Activated T-helper 2 cell treated with anti-CD3 and anti-CD28 coated beads, Interferon-gamma antibody, Interleukin-2, Interleukin-4, amounts not matched to agents 10 μg/mL and 5 μg/mL and 100 μg/mL, durations not matched to agents 14 hours and 24 hours and 36 hours (primary cell): Measurements from ENCODE around the gene LRRC14B. TPM values are rescaled to one million over a fixed set of nuclear protein-coding genes. Genes with fewer than 3 reads are reported as not detected.
"Not testable (repeated sequence)": the region's sequence is repeated elsewhere in the genome, so short reads cannot be mapped to it uniquely, and the experiment has no call there.

Experiments used
- DNase-seq: peaks from one replicate; pipeline ENCODE4 v3.0.0; 2021; ENCODE audit warnings: low spot score
- H3K27ac Mint-ChIP-seq: one replicate; pipeline ENCODE4 v1.8.0; 2021; ENCODE audit warnings: mixed read lengths
- H3K27me3 Mint-ChIP-seq: one replicate; pipeline ENCODE4 v1.8.0; 2021; ENCODE audit warnings: low read depth, mixed read lengths
- H3K36me3 Mint-ChIP-seq: one replicate; pipeline ENCODE4 v1.8.0; 2021; ENCODE audit warnings: low read depth, mixed read lengths
- H3K4me1 Mint-ChIP-seq: one replicate; pipeline ENCODE4 v1.8.0; 2021; ENCODE audit warnings: low read depth, mixed read lengths
- H3K4me3 Mint-ChIP-seq: one replicate; pipeline ENCODE4 v1.8.0; 2021; ENCODE audit warnings: low read depth, mild to moderate bottlenecking, moderate library complexity, mixed read lengths
- H3K9me3 Mint-ChIP-seq: one replicate; pipeline ENCODE4 v1.8.0; 2021; ENCODE audit warnings: mixed read lengths
- intact Hi-C: fragments of 100-400 bp; cut with micrococcal nuclease; formaldehyde crosslinking; loops from one replicate; pipeline ENCODE4 v1.15.1; 2023
- total RNA-seq: library from RNA; stranded (reverse); gene quantifications from 2 replicates; pipeline ENCODE4 v1.2.3, GENCODE V29; 2022

LRRC14B gene
- total RNA-seq, 1 donor from 2014 or later: not detected

- Mint-ChIP-seq H3K27ac (no peak overlapping the region), H3K36me3 (no peaks in the 10 kb centered on the region), H3K9me3 (no peaks in the 10 kb centered on the region), H3K27me3 (peaks cover 3% of the 10 kb centered on the region), H3K4me1 (no peaks in the 10 kb centered on the region), H3K4me3 (no peak overlapping the region)
- DNase-seq: no peak
- intact Hi-C loops: no loop called here
Measured at GRCh38 chr5:162565-163337, 28.5 kb upstream of the LRRC14B start.

- intact Hi-C loops: no loop called here
- peaks cover 3% of the 10 kb centered on the region for H3K27me3 Mint-ChIP-seq
- H3K27ac Mint-ChIP-seq: no peak overlapping the region
- H3K36me3 Mint-ChIP-seq: no peaks in the 10 kb centered on the region
- DNase-seq: no peak
- no peaks in the 10 kb centered on the region for H3K4me1 Mint-ChIP-seq
- no peak overlapping the region for H3K4me3 Mint-ChIP-seq
- H3K9me3 Mint-ChIP-seq: no peaks in the 10 kb centered on the region
Measured at GRCh38 chr5:163338-163620, 28.0 kb upstream of the LRRC14B start.

DNA sequence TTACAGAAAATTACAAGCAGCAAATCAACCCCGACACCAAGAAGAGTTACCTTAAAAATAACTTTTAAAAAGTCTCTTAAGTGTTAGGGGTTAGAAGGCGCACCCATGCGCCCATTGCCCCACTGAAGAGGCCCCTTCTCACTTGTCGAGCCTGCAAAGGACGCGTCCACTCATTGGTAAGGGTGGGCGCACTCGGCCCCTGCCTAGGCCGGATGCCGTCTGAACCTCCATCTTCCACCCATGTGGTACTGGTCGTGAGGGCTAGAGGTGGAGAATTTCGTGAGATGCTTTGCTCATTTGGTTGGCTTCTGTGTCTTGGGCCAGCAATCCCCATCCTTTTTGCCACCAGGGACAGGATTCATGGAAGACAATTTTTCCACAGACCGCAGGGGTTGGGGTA lies 27.5 kb upstream of the LRRC14B start:
- Mint-ChIP-seq H3K4me3 (no peak overlapping the region), H3K27me3 (peaks cover 3% of the 10 kb centered on the region), H3K4me1 (no peaks in the 10 kb centered on the region), H3K9me3 (no peaks in the 10 kb centered on the region), H3K36me3 (no peaks in the 10 kb centered on the region), H3K27ac (no peak overlapping the region)
- intact Hi-C loops: no loop called here
- no peak for DNase-seq

GRCh38 chr5:164244-164643 lies 27.1 kb upstream of the LRRC14B start:
- Mint-ChIP-seq H3K36me3 (no peaks in the 10 kb centered on the region), H3K4me3 (no peak overlapping the region), H3K9me3 (no peaks in the 10 kb centered on the region), H3K27ac (no peak overlapping the region), H3K27me3 (peaks cover 3% of the 10 kb centered on the region), H3K4me1 (no peaks in the 10 kb centered on the region)
- no peak for DNase-seq
- intact Hi-C loops: no loop called here

DNA sequence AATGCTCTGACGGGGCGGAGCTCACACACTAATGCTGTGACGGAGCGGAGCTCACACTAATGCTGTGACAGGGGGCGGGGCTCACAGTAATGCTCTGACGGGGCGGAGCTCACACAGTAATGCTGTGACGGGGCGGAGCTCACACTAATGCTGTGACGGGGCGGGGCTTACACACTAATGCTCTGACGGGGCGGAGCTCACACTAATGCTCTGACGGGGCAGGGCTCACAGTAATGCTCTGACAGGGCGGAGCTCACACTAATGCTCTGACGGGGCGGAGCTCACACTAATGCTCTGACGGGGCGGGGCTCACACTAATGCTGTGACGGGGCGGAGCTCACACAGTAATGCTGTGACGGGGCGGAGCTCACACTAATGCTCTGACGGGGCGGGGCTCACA lies 26.5 kb upstream of the LRRC14B start:
- intact Hi-C loops, H3K36me3 Mint-ChIP-seq, DNase-seq, H3K9me3 Mint-ChIP-seq, H3K27me3 Mint-ChIP-seq, H3K4me3 Mint-ChIP-seq, H3K27ac Mint-ChIP-seq, H3K4me1 Mint-ChIP-seq: not testable (repeated sequence)

DNA sequence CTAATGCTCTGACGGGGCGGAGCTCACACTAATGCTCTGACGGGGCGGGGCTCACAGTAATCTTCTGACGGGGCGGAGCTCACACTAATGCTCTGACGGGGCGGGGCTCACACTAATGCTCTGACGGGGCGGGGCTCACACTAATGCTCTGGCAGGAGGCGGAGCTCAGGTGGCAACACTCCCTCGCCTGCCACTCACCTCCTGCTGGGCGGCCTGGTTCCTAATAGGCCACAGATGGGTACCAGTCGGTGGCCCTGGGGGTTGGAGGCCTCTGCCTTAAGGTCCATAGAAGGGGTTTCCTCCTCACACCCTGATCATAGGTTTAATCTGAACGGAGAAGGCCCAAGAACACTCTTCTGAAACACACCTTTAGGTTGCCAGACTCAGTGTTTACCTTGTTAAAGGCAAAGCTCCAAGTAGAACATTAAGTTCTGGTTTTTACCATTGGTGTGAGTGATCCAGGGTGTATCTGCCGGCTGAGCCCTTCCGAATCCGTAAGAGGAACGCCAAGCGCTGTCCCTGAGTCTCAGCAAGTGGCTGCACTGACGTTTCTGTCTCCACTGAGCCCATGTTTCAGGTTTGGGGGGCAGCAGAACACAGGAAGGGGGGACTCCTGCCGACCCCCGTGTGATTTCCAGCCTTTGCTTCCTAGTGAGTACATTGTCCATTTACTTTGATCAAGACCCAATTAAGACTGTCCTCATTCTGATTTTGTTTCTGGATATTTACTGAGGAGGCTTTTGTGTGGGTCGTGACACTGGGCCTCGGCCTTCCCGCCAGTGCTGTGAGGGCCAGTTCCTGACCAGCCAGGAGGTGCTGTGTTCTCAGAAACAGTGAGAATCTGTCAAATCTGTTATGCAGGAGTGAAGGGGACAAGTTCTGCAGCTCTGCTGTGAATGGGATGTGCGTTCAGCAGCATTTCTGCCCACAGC lies 24.6 kb upstream of the LRRC14B start:
- Mint-ChIP-seq H3K36me3 (no peaks in the 10 kb centered on the region), H3K27me3 (no peaks in the 10 kb centered on the region), H3K4me1 (no peaks in the 10 kb centered on the region), H3K27ac (no peak overlapping the region), H3K4me3 (no peak overlapping the region), H3K9me3 (no peaks in the 10 kb centered on the region)
- no peak for DNase-seq
- intact Hi-C loops: no loop called here

GRCh38 chr5:167511-167910 lies 23.8 kb upstream of the LRRC14B start:
- Mint-ChIP-seq H3K27me3 (no peaks in the 10 kb centered on the region), H3K4me3 (no peak overlapping the region), H3K36me3 (no peaks in the 10 kb centered on the region), H3K4me1 (no peaks in the 10 kb centered on the region), H3K27ac (no peak overlapping the region), H3K9me3 (no peaks in the 10 kb centered on the region)
- intact Hi-C loops: no loop called here
- DNase-seq: no peak

GRCh38 chr5:167982-168660 lies 23.2 kb upstream of the LRRC14B start:
- Mint-ChIP-seq H3K9me3 (no peaks in the 10 kb centered on the region), H3K36me3 (no peaks in the 10 kb centered on the region), H3K27me3 (no peaks in the 10 kb centered on the region), H3K27ac (no peak overlapping the region), H3K4me1 (no peaks in the 10 kb centered on the region), H3K4me3 (no peak overlapping the region)
- intact Hi-C loops: no loop called here
- DNase-seq: no peak

DNA sequence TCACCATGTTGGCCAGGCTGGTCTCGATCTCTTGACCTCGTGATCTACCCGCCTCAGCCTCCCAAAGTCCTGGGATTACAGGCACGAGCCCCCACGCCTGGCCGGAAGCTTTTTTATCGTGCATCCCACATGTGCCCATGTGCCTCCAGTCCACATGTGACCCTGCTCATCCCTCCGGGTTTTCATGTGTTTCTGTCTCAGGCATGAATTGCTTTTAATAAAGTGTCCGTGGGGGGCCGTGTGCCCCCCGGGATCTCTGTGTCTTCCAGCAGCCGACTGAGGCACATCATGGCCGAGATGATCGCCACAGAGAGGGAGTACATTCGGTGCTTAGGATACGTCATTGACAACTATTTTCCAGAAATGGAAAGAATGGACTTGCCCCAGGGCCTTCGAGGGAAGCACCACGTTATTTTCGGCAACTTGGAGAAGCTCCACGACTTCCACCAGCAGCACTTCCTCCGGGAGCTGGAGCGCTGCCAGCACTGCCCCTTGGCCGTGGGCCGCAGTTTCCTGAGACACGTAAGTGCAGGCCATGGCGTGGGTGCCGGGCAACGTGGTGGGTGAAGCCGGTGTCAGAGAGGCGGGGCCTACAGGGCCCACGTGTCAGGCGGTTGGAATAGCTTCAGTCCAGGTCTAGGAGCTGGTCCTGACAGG lies 22.1 kb upstream of the LRRC14B start:
- no peak overlapping the region for H3K4me3 Mint-ChIP-seq
- no peak for DNase-seq
- intact Hi-C loops: no loop called here
- H3K9me3 Mint-ChIP-seq: no peaks in the 10 kb centered on the region
- H3K36me3 Mint-ChIP-seq: no peaks in the 10 kb centered on the region
- no peaks in the 10 kb centered on the region for H3K4me1 Mint-ChIP-seq
- no peak overlapping the region for H3K27ac Mint-ChIP-seq
- H3K27me3 Mint-ChIP-seq: no peaks in the 10 kb centered on the region

GRCh38 chr5:169728-170094 lies 21.6 kb upstream of the LRRC14B start:
- no peak for DNase-seq
- Mint-ChIP-seq H3K27ac (no peak overlapping the region), H3K4me3 (no peak overlapping the region), H3K36me3 (no peaks in the 10 kb centered on the region), H3K4me1 (no peaks in the 10 kb centered on the region), H3K9me3 (no peaks in the 10 kb centered on the region), H3K27me3 (no peaks in the 10 kb centered on the region)
- intact Hi-C loops: no loop called here

- intact Hi-C loops: no loop called here
- no peak overlapping the region for H3K27ac Mint-ChIP-seq
- no peaks in the 10 kb centered on the region for H3K9me3 Mint-ChIP-seq
- H3K36me3 Mint-ChIP-seq: no peaks in the 10 kb centered on the region
- DNase-seq: no peak
- no peaks in the 10 kb centered on the region for H3K4me1 Mint-ChIP-seq
- no peaks in the 10 kb centered on the region for H3K27me3 Mint-ChIP-seq
- H3K4me3 Mint-ChIP-seq: no peak overlapping the region
Measured at GRCh38 chr5:170971-171800, 20.1 kb upstream of the LRRC14B start.

DNA sequence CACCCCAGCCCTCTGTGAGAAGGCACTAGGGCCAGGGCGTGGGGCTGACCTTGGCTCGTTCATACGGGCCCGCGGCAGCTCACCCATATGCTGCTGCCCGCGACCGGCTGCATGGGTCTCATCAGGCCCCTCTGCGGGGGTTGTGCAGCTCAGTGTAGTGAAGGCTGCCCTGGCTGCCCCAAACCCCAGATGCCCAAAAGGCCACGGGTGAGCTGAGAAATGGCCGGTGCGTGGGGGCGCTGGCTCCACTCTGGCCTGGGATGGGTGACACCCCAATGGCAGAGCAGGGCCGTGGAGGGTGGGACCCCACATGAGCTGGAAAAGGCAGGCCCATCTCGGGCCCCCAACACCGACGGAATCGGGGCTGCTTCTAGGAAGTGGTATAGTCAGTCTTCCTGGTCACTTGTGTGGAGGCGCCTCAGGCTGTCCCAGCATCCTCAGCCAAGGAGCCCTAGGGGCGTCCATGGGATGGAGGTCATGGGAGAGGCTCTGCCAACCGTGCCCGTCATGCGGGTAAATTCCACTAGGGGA lies 19.4 kb upstream of the LRRC14B start:
- DNase-seq: no peak
- Mint-ChIP-seq H3K4me3 (no peak overlapping the region), H3K27ac (no peak overlapping the region)

More for the DNA sequence above, 19.4 kb upstream of the LRRC14B start:
- H3K36me3 Mint-ChIP-seq: no peaks in the 10 kb centered on the region
- H3K27me3 Mint-ChIP-seq: no peaks in the 10 kb centered on the region
- intact Hi-C loops: no loop called here
- H3K4me1 Mint-ChIP-seq: no peaks in the 10 kb centered on the region
- H3K9me3 Mint-ChIP-seq: no peaks in the 10 kb centered on the region
